Stomach (tissue), 4 donors: ENCODE results near the gene SDK2.

Experiments
- CTCF ChIP-seq, 7 experiments: fragments of 450-650 bp in 4 of 7; fragments of 200-600 bp in 3 of 7; sonication (generic) in 3 of 7; IDR thresholded peaks; one replicate each; pipeline ENCODE4 v1.5.1; 2016 to 2019; ENCODE audit warnings: antibody characterized with exemption in 7 of 7, control low read depth in 2 of 7, mild to moderate bottlenecking in 1 of 7
- POLR2A ChIP-seq, 4 donors: fragments of 450-650 bp; IDR thresholded peaks; one replicate each; pipeline ENCODE4 v1.6.1; 2016; ENCODE audit warnings: antibody characterized with exemption in 4 of 4, control low read depth in 2 of 4, mild to moderate bottlenecking in 1 of 4, moderate library complexity in 1 of 4

DNA sequence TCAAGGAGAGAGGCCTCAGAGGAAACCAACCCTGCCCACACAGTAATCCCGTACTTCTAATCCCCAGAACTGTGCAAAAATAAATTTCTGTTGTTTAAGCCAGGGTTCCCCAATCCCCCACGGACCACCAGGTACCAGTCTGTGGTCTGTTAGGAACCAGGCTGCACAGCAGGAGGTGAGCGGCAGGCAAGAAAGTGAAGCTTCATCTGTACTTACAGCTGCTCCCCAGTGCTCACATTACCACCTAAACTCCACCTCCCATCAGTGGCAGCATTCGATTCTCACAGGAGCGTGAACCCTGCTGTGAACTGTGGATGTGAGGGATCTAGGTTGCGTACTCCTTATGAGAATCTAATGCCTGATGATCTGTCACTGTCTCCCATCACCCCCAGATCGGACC, 231.3 kb downstream of the SDK2 start:
- TF ChIP-seq CTCF (IDR thresholded peaks at IDR 0.05) (no peak), POLR2A (IDR thresholded peaks at IDR 0.05) (no peak)
